T-helper 1 cell (primary cell): ENCODE results near the gene IGFBP2.

Source experiments
- DNase-seq, 5 donors: peaks; one replicate each; pipeline ENCODE4 v3.0.0-alpha.2; 2012 to 2020

IGFBP2 gene

DNA sequence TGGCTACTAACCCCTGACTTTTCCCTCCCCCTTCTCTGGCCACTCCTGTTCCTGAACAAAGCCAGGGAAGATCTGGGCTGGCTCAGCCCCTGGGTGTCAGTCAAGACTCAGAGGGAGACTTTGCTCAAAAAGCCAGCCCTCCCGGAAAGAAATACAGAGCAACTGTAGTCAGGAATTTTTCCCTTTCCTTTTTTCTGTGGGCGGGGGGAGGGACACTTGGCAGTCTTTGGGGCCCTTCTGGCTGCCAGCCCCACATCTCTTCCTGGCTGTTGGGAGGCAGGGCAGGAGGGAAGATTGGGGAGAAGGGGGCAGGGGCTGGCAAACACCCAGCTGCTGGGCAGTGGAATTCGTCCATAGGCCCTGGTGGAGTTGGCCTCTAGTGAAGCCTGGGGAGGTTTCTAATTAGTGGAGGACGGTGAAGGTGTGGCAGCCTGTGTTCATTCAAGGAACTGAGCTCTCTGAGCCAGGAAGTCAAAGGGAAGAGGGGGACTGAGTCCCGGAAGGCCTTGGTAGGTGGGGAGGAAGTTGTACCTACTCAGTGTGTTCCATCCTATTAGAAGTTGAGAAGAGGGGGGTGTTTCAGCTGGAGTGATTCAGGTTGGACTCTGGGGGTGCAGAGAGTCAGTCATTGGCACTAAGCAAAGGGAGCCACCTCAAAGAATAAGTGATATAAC, 10.9 kb downstream of the IGFBP2 start:
- DNase-seq = no peak

DNA sequence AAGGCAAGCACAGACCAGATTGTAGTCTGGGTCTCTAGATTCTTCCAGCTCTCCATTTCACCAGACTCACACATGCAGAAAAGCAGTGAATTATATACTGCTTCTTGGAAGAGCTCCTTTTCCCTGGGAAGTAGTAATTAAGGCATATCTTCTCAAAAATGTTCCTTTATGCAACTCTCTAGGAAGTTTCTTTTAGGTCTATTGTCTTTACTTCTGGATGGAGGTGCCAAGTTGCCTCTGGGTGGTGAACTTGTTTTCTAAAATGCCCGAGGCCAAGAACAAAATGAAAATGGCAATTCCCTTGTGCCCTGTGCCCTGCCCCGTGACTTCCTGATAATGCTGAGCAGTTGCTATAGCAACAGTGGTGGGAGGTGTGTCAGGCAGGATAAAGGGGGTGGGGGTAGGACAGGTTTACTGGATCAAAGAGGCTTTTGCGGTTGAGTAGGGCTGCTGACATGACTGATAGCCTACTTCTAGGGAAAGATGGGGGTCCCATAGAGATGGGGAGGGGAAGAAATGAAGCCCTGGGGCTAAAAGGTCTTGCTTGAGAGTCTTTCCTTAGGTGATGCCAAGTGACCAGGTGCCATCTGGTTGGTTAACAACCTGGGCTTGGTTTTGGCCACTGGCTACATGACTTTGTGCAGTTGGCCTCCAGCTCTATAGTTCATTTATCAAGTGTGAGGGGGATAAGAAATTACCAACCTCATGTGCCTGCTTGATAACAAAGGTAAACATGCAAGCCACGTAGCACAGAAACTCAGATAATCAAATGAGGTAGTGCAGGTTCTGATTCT, 11.8 kb downstream of the IGFBP2 start:
- DNase-seq = no peak

DNA sequence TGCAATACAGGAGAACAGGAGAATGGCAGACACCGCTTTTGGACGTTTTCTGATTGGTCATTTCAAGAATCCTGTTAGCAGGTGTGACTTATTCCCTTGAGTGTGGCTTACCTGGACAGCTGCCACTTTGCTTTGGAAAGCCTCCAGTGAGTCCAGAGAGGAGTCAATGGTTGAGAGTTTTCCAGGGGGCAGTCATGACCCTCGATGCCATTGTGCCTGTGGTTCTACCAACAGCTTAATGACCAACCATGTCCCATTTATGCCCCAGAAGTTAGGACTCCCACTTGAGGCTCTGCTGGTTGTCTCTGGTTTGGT, 12.4 kb downstream of the IGFBP2 start:
- no peak for DNase-seq

DNA sequence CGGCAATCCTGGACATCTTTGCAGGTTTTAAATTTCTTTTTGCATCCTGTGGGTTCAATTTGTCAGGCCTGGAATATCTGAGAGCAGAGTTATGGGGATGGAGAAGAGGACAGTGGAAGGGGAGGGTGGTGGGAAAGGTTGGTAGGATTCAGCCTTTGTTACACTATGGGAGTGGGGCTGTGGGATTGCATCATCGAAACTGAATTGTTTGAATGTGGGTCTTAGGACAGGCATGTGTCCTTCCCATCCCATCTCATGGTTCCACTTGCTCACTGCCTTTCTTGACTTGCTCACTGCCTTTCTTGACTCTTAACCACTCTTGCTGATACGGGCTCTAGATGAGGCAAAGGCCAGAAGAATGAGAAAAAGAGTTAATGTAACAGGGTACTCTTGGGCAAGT, 12.9 kb downstream of the IGFBP2 start:
- no peak for DNase-seq

DNA sequence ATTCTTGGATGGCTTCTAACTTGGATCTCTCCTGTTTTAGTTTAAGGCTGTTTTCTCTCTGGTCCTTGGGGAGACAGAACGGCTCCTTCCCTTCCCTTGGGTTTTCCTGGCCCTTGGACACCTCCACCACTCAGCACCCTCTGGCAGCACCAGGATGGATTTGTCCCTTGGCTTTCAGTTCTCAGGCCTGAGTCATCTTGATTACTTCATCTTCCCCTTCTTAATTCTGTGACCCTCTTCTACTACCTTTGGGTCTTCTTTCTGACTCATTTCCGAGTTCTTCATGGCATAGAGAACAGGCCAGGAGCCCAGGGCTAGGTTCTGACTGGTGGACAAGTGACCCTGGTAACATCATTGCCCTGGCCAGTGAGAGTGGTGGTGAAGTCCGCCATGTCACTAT, 14.9 kb downstream of the IGFBP2 start:
- DNase-seq = no peak

DNA sequence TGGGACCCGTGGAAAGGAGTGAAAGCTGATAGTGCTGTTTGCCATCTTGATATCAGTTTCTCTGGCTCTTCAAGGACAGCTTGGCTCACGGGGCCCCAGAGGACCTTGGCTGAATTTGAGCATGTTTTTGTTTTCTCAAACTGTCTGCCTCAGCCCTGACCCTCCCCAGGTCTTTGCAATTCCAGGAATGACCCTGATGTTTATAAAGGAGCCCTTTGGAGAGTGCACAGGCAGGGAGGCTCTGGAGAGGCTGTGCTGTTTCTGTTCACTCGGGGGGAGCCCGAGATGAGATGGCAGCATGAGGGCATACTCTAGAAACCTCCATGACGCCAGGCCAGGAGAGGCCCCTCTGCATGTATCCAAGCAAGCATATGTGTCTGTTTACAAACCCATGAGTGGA, 16.4 kb downstream of the IGFBP2 start:
- DNase-seq = no peak

DNA sequence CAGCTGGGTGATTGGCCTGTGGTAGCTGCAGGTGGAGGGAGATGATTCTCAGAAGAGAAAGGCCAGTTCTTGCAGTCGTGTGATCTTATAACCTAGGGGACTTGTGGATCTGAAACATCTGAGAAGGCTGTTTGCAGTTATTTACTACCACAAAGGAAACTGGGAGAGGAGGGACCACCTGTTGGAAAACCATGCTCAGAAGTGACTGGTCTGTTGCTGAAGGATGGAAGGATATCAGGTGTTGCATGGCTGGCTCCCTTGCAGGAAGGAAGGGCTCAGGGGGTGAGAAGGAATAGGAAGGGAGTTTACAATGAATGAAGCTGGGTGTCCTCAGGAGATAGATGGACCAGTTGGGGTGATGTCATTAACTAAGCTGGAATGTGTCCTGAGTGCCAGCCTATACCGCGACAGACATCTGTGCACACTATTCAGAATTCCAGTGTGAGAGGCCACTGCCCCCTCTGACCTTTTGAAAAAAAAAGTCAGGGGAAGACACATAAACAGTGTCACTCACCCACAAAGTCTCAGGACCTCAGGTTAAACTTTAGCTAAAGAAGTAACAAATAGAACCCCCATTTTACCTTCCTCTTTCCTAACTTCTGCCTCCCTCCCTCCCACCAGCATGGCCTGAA, 17.5 kb downstream of the IGFBP2 start:
- no peak for DNase-seq

DNA sequence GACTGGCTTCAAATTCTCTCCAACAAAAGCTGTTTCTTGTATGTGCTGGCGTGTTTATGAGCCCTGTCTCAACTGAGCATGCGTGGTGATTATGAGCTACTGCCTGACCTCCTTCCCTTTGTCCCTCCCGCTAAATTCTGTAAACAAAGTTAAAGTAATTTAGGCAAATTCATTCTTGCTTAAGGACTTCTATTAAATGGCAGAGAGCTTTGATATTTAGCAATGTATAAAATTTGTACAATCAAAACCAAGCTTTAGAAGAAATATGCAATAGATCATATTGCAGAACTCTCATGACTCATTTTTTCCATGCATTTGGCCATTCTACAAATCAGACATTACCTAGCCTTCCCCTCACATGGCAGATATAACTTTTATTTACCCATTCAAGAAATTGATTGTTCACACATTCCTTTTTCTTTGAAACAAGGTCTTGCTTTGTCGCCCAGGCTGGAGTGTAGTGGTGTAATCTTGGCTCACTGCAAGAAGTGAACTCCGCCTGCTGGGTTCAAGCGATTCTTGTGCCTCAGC, 18.2 kb downstream of the IGFBP2 start:
- DNase-seq = no peak

DNA sequence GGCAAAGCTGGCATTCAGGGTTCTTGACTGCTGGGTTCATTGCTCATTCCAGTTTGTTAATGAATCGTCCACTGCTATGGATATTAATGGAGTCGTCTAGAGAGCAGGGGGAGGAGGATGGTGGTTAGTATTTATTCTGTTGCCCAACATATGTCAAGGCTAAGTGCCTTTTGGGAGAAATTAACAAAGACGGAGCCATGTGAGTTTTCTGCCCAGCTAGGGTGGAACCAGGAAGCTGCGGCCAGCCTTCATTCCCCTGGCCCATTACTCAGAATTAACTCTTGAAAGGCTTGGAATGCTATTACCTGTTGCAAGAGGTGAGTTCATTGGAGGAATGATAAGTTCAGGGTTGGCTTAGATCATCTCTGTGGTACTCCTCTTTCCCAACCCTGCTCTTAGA, 19.3 kb downstream of the IGFBP2 start:
- no peak for DNase-seq

DNA sequence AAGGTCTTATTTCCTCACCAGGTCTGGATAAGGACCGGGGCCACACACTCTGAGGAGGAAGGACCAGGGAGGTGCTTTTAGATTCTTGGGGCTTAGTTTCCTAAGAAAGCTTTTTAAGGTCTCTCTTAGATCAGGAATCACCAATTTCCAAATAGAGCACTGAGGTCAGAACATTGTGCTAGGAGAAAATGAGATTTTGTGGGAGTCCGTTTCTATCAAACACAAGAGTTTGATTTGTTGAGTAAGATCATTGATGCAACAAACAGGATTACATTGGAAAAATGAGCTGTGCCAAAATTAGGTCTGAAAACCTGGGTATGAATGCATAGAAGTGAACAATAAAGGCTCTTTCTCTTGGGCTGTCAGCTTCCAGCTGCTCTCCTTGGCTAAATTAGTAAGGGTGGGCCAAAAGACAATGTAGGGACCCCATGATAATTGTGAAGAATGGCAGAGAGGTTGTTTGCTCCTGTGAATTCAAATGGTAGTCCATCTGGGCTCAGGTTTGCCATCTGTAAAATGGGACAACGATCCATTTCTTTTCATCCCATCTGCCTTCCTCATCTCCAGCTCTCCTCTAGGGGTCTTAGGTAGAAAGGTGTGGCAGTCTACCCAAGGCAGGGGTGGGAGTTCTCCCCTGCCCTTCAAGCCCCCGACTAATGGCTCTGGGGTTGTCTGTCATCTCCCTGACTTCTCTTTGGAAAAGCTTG, 20.0 kb downstream of the IGFBP2 start:
- no peak for DNase-seq

DNA sequence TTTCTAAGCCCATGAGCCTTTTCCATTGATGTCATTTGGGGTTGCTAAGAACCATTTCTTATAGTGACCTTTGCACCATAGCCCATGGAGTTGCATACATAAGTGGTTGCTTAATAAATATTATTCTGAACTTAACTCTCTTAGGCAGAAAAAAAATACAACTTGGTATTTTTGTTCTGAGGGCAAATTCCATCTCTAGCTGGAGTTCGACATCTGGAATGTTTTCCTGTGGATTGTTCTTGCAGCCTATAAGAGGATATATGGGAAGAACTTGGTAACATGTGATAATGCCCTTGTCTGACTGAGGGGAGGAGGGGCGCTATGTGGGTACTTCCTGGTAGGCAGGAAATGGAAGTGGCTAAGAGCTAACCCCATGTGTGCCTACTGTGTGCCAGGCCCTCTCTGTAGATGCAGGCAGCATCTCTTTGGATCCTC, 20.7 kb downstream of the IGFBP2 start:
- no peak for DNase-seq

DNA sequence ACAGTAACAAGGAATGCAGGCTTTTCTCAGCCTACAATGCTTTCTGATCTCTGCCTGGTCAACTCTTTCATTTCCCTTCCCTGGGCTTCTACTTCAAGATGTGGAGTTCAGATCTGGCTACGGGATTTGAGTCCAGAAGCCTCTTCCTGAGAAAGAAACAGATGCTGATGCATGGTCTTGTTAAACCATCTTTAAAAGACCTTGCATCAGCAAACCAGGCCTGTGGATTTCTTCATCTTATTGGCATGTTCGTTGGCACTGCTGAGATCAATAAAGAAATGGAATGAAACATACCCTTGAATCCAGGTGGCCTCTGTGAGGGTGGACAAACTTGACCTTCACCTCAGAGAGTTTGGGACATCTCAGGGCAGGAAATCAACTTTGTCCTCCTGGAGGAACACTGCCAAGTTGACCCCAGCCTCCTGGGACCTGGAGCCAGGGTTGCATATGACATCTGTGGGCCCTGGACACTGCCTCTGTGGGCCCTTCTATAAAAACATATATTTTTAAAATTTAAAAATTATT, 21.4 kb downstream of the IGFBP2 start:
- no peak for DNase-seq

DNA sequence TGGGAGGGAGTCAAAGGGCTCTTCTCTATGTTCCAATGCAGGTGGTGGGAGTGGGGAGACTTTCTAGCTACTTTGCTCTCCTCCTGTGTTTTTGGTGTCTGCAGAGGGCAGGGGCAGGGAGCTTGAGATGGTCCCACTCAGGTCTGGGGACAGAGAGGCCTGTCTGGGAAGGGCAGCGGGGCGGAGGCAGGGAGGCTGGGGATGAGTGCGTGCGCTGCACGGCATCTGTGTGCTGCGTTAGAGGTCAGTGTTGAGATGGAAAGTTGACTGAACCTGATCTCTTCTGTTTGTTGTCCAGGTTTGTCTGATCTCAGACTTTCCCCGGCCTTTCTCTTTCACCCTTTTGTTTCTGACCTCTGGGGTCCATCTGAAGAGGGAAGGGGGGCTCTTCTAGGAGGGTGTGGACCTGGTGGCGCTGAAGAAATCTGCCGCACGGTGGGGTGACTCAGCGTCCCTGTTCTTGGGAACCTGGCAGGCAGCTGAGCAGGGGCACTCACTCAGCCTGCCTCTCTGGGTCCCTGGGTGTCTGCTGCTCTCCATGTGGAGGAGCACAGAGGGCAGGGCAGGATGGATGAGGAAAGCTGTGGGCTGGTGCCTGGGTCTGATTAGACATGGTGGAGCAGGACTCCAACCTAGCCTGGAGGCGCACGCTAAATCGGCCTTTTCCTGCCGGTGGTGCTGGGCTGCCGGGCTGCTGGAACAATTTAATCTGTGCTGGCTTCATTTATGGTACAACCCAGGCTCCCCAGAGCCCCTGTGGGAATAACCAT, 24.1 kb downstream of the IGFBP2 start:
- DNase-seq = no peak

DNA sequence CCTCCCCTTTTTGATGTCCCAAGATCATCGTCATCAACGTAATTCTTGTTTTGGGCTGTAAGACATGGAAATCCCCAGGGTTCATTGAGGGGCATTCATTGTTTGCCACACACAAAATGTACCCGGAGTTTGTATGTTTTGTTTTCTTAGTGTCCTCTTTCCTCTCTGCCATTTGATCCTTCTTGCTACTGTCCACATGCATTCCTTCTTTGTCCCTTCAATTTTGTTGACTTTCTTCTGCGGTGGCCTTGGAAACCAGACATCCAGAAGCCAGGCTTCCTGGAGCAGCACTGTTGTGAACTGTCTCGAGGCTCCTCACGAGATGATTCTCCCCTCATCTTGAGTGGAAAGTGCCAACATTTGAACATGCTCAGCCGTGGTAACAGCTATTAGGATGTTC, 24.8 kb downstream of the IGFBP2 start:
- no peak for DNase-seq

DNA sequence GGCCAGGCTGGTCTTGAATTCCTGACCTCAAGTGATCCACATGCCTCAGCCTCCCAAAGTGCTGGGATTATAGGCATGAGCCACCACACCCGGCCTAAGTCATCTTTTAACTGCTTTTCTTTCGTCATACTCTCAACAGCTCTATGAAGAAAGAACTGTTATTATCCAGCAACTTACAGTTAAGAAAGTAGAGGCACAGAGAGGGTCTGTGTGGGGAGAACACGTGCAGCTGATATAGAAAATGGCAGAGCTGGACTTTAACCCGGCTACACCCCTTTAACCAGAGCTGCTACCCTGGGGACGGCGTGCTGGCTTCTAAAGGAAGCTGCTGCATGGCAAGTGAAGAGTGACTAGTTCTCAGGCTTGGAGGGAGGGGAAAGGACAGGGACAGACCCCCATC, 25.5 kb downstream of the IGFBP2 start:
- DNase-seq = no peak

DNA sequence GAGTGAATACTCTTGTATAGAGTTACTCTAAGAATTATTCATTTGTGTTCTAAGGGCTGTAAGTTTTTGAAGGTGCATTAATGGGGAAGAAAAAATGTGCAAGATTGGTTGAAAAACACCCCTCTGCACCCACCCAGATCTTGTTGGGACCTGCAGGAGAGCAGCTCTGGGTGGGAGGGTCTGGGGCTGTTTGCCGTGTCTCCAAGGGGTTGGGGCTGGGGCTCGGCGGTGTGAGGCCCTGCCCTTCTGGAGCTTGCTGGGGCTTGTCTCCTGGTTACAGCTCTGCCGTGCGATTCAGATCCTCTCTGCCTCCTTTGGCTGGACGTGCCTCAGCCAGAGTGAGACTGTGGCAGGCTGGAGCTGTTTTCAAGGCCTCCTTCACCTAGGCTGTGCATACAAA, 26.1 kb downstream of the IGFBP2 start:
- DNase-seq = no peak

DNA sequence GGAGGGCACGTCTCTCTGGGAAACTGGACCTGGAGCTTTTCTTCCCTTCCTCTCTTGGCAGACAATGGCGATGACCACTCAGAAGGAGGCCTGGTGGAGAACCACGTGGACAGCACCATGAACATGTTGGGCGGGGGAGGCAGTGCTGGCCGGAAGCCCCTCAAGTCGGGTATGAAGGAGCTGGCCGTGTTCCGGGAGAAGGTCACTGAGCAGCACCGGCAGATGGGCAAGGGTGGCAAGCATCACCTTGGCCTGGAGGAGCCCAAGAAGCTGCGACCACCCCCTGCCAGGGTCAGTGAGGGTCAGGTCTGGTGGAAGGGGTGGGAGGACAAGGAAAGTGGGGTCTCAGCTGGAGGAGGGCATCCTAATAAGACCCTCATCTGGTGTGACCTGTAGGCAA, 27.3 kb downstream of the IGFBP2 start:
- no peak for DNase-seq

DNA sequence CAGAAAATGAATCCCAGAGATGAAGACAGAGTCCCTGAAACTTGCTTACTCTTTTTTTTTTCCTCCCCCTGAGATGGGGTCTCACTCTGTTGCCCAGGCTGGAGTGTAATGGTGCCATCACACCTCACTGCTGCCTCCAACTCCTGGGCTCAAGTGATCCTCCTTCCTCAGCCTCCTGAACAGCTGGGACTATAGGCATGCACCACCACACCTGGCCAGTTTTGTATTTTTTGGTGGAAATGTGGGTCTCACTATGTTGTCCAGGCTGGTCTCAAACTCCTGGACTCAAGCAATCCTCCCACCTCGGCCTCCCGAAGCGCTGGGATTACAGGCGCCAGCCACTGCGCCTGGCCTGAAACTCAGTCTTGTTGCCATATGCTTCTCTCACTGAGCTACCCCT, 27.8 kb downstream of the IGFBP2 start:
- DNase-seq = no peak

DNA sequence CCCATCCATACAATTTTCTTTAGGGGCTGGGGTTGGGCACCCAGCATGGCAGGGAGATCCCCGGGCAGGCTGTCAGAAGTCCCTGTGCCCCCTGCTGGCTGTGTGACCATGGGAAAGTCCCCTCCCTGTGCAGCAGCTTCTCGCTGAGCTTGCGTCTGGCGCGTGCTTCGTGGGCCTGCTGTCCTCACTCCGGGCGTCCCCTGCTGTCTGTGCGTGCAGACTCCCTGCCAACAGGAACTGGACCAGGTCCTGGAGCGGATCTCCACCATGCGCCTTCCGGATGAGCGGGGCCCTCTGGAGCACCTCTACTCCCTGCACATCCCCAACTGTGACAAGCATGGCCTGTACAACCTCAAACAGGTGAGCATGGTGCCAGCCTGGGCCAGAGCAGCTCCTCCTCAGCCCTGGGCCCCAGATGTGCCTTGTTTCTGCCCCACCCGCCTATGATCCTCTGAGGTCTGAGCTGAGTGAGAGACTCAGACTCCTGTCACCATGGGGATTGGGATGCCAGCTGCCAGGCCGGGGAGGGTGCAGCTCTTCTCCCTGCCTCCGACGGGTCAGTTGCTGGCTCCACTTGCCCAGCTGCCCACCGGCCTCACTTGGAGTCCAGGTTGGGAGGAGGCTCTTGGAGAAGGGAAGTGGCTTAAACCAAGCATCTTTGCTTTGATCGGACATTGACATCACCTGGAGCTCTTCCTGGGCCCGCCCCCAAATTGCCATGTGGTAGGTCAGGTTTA, 28.6 kb downstream of the IGFBP2 start:
- no peak for DNase-seq

DNA sequence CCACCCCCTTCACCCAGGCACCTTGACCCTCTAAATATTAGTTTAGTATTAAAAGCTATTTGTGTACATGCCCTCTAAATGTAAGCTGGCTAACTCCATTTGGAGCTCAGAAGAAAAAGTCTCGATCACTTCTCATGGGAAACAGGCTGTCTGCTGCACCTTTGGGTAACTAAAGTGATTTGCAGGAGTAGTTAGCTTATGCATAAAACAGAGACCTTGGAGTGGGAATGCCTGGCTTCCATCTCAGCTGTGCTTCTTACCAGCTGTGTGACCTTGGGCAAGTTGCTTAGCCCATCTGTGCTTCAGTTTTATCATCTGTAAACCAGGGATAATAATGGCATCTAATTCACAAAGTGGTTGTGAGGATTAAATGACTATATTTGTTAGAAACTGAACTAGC, 29.9 kb downstream of the IGFBP2 start:
- no peak for DNase-seq

DNA sequence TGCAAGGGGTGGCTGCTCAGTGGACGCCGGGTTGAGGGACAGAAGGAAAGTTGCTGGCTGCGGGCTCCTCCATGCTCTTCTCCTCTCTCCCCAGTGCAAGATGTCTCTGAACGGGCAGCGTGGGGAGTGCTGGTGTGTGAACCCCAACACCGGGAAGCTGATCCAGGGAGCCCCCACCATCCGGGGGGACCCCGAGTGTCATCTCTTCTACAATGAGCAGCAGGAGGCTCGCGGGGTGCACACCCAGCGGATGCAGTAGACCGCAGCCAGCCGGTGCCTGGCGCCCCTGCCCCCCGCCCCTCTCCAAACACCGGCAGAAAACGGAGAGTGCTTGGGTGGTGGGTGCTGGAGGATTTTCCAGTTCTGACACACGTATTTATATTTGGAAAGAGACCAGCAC, 30.6 kb downstream of the IGFBP2 start:
- DNase-seq = no peak

DNA sequence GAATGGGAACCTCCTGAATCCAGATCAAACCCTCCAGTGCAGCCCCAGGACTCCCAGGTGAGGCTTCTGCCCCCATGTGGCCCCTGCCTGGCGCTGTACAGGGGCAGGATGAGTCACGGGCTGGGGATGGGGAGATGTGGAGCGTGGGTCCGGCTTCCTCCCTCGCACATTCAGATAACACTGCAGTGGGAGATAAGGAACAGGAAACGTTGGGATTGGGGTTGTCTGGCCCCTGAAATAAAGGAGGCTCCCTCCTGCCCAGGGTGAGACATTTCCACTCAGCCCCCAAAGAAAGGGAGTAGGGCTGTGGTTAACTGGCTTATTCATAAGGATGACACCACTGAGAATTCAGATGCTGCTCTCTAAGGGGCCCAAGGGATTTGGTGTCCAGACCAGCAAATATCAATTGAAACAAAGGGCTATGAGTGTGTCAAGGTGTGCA, 31.4 kb downstream of the IGFBP2 start:
- no peak for DNase-seq
